D721Med (cell line): ENCODE measurements around the gene SPOCK1.

ENCODE experiments used
- DNase-seq: peaks from one replicate; pipeline ENCODE4 v3.0.0; 2011; ENCODE audit warnings: low spot score; ENCODE audit not compliant: insufficient read length
- FAIRE-seq: peaks from 2 replicates; lab custom pipeline; 2011; peaks lifted over from hg19 to GRCh38; lab: Jason Lieb, UNC
- TF ChIP-seq, protein P1 (sequence below): IDR thresholded peaks from 2 replicates; pipeline ENCODE4 v1.5.1; 2012; ENCODE audit warnings: mild to moderate bottlenecking, control low read depth; ENCODE audit not compliant: insufficient read depth; ENCODE audit errors: missing control alignments

SPOCK1 gene

DNA sequence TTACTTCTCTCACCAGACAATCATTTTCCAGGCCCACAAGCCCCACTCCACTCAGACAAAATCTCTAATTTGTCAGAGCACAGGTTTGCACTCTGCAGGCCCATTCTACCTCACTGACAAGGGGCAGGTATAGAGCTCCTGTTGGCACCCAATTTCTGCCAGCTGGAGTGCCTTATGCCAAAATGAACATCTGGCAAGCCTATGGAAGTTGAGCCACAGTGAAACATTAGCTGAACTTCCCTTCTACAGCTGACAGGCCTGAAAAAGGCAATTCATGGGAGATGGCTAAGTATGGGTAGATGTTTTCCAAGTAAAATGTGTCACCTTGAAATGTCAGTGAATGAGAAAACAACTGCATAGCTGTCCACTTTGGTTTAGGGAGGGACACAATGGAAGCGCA, 87.0 kb downstream of the SPOCK1 start:
- FAIRE-seq (no peak), DNase-seq (no peak)
- TF ChIP-seq, protein P1, sequence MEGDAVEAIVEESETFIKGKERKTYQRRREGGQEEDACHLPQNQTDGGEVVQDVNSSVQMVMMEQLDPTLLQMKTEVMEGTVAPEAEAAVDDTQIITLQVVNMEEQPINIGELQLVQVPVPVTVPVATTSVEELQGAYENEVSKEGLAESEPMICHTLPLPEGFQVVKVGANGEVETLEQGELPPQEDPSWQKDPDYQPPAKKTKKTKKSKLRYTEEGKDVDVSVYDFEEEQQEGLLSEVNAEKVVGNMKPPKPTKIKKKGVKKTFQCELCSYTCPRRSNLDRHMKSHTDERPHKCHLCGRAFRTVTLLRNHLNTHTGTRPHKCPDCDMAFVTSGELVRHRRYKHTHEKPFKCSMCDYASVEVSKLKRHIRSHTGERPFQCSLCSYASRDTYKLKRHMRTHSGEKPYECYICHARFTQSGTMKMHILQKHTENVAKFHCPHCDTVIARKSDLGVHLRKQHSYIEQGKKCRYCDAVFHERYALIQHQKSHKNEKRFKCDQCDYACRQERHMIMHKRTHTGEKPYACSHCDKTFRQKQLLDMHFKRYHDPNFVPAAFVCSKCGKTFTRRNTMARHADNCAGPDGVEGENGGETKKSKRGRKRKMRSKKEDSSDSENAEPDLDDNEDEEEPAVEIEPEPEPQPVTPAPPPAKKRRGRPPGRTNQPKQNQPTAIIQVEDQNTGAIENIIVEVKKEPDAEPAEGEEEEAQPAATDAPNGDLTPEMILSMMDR = no peak

- TF ChIP-seq, protein P1 = no peak
- FAIRE-seq (no peak), DNase-seq (no peak)
These were observed 88.7 kb downstream of the SPOCK1 start for GRCh38 chr5:137410234-137411010.

- FAIRE-seq = no peak
- TF ChIP-seq, protein P1 = no peak
- DNase-seq = no peak
These were observed 89.4 kb downstream of the SPOCK1 start for GRCh38 chr5:137409736-137410135.

DNA sequence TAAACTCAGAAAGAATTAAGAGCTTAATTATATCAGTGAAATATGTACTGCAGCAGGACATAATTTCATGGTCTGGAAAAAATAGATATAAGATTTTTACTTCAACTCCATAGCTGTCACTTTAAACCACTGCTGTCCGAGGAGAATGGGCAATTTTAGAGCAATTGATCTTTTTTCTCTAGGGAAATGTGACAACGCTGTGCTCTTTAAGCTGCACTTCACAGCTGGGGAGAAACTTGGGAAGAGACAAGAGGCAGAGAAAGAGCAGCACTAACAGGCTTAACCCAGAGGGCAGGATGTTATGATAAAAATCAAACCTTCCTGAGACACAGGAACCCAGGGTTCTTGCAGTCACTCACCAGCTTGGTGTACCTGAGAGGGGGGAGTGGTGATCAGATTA, 92.0 kb downstream of the SPOCK1 start:
- TF ChIP-seq, protein P1 = no peak
- FAIRE-seq (no peak), DNase-seq (no peak)

DNA sequence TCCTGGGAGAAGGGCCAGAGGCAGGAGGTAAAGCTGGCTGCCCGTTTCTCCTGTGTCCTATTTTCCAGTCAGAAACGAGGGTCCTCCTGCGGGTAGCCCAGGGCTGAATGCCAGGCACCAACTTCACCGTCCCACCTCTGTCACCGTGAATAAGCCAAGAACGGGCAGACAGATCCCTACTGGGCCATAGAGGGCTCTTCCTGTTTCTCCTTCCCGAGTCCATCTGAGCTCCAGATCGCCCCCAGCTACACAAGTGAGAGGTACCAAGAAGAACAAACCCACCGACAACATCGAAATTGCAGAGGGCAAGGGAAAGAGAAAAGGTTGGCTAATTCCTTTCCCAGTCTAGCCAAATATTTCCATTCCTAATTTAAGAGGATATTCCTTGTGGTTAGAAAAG, 93.7 kb downstream of the SPOCK1 start:
- TF ChIP-seq, protein P1 = no peak
- no peak for FAIRE-seq
- no peak for DNase-seq

- TF ChIP-seq, protein P1 = no peak
- FAIRE-seq (no peak), DNase-seq (no peak)
These were observed 95.3 kb downstream of the SPOCK1 start for GRCh38 chr5:137403869-137404268.
